SU-DHL-6 (cell line): Measurements from ENCODE around the gene ETF1.

ENCODE experiments used
- H2AFZ ChIP-seq: fragments of 200-600 bp; sonication (generic); 2 replicates; pipeline ENCODE4 v1.6.1; 2014; ENCODE audit warnings: low read depth, mild to moderate bottlenecking, moderate library complexity, mixed read lengths, antibody characterized with exemption, low read length; ENCODE audit not compliant: severe bottlenecking
- H3F3A ChIP-seq: fragments of 200-600 bp; shearing (Covaris generic); 2 replicates; pipeline ENCODE4 v1.6.0; 2016; ENCODE audit warnings: antibody characterized with exemption, mild to moderate bottlenecking; ENCODE audit not compliant: insufficient read depth
- H3K27ac ChIP-seq: fragments of 200-600 bp; sonication (generic); 2 replicates; pipeline ENCODE4 v1.5.1; 2016; ENCODE audit warnings: low read depth, mild to moderate bottlenecking, low read length, moderate library complexity, mixed read lengths
- H3K27me3 ChIP-seq: fragments of 200-600 bp; sonication (generic), shearing (Covaris generic); 2 replicates; pipeline ENCODE4 v1.6.0; 2014; ENCODE audit warnings: mild to moderate bottlenecking, low read length
- H3K36me3 ChIP-seq: fragments of 200-600 bp; sonication (generic); 2 replicates; pipeline ENCODE4 v1.6.1; 2014; ENCODE audit warnings: mild to moderate bottlenecking, low read length, mixed read lengths
- H3K4me2 ChIP-seq: fragments of 300-600, 200-600 bp; shearing (Covaris generic), sonication (generic); 2 replicates; pipeline ENCODE4 v1.6.0; 2014; ENCODE audit warnings: low read length, low read depth, mild to moderate bottlenecking; ENCODE audit not compliant: poor library complexity, severe bottlenecking
- H3K4me3 ChIP-seq: fragments of 200-600 bp; sonication (generic); 2 replicates; pipeline ENCODE4 v1.5.1; 2014; ENCODE audit warnings: antibody characterized with exemption, low read length, mild to moderate bottlenecking, mixed read lengths; ENCODE audit not compliant: insufficient read depth, poor library complexity, severe bottlenecking
- H3K79me2 ChIP-seq: fragments of 200-600 bp; sonication (generic); 2 replicates; pipeline ENCODE4 v1.6.1; 2014; ENCODE audit warnings: mild to moderate bottlenecking, low read length, moderate library complexity; ENCODE audit not compliant: insufficient read depth
- H3K9ac ChIP-seq: fragments of 200-600 bp; sonication (generic); 2 replicates; pipeline ENCODE4 v1.7.0; 2014; ENCODE audit warnings: mild to moderate bottlenecking, low read length
- H3K9me2 ChIP-seq: fragments of 200-600 bp; sonication (generic); replicated peaks from 2 replicates; pipeline ENCODE4 v1.6.1; 2014; ENCODE audit warnings: low read length; ENCODE audit not compliant: insufficient read depth
- H3K9me3 ChIP-seq: fragments of 200-600 bp; sonication (generic); 2 replicates; pipeline ENCODE4 v1.6.1; 2014; ENCODE audit warnings: low read length, mixed read lengths; ENCODE audit not compliant: insufficient read depth
- H4K20me1 ChIP-seq: fragments of 200-600 bp; sonication (generic); 2 replicates; pipeline ENCODE4 v1.6.1; 2014; ENCODE audit warnings: low read depth, mild to moderate bottlenecking, antibody characterized with exemption, low read length, moderate library complexity, mixed read lengths
- CTCF ChIP-seq: fragments of 200-600 bp; sonication (generic); IDR thresholded peaks from one replicate; pipeline ENCODE4 v1.5.1; 2017; ENCODE audit warnings: antibody characterized with exemption, mild to moderate bottlenecking, low read length, moderate library complexity; ENCODE audit not compliant: insufficient read depth, poor library complexity, severe bottlenecking
- EZH2phosphoT487 ChIP-seq: fragments of 200-600 bp; sonication (generic), shearing (Covaris generic); conservative IDR thresholded peaks from 2 replicates; pipeline ENCODE4 v1.6.1; 2018; ENCODE audit warnings: mild to moderate bottlenecking, antibody characterized with exemption, low read length, moderate library complexity, mixed read lengths

The ETF1 gene

GRCh38 chr5:138464388-138465260 is 78.4 kb downstream of the ETF1 start:
- peak overlapping the region; percentile 81 for H2AFZ ChIP-seq
- peak overlapping the region; percentile 80 for H3K27ac ChIP-seq
- H3K9ac ChIP-seq, result peak overlapping the region; percentile 94
- peak overlapping the region; percentile 92 for H3K4me2 ChIP-seq
- H3K4me3 ChIP-seq, result peak overlapping the region; percentile 75
- H3K27me3 ChIP-seq, result no peaks in the 10 kb centered on the region
- H3K79me2 ChIP-seq, result no peaks in the 10 kb centered on the region
- peaks cover 13% of the 10 kb centered on the region for H3F3A ChIP-seq
- H3K9me2 ChIP-seq, result no peaks in the 10 kb centered on the region
- H4K20me1 ChIP-seq, result peaks cover 6% of the 10 kb centered on the region; the same call in 1 of the 2 replicates
- no peaks in the 10 kb centered on the region; the same call in 1 of the 2 replicates for H3K36me3 ChIP-seq
- no peaks in the 10 kb centered on the region for H3K9me3 ChIP-seq
- no peak for TF ChIP-seq EZH2phosphoT487
- TF ChIP-seq CTCF, result peak; percentile 12

- H4K20me1 ChIP-seq, result peaks cover 6% of the 10 kb centered on the region; the same call in 1 of the 2 replicates
- peak overlapping the region; percentile 81 for H2AFZ ChIP-seq
- H3K9me3 ChIP-seq, result no peaks in the 10 kb centered on the region
- H3K4me2 ChIP-seq, result peak overlapping the region; percentile 92
- H3K27me3 ChIP-seq, result no peaks in the 10 kb centered on the region
- H3K79me2 ChIP-seq, result no peaks in the 10 kb centered on the region
- peaks cover 7% of the 10 kb centered on the region for H3F3A ChIP-seq
- H3K9me2 ChIP-seq, result no peaks in the 10 kb centered on the region
- no peak for TF ChIP-seq EZH2phosphoT487
- TF ChIP-seq CTCF, result peak; percentile 77
- H3K27ac ChIP-seq, result peak overlapping the region; percentile 80
- peak overlapping the region; percentile 75 for H3K4me3 ChIP-seq
- H3K36me3 ChIP-seq, result no peaks in the 10 kb centered on the region; the same call in 1 of the 2 replicates
- H3K9ac ChIP-seq, result peak overlapping the region; percentile 94
These were observed 79.0 kb downstream of the ETF1 start for GRCh38 chr5:138464008-138464387.

GRCh38 chr5:138463419-138464007 is 79.5 kb downstream of the ETF1 start:
- peaks cover 3% of the 10 kb centered on the region; the same call in 1 of the 2 replicates for H3F3A ChIP-seq

More at GRCh38 chr5:138463419-138464007, 79.5 kb downstream of the ETF1 start:
- no peaks in the 10 kb centered on the region for H3K9me2 ChIP-seq
- peak overlapping the region; percentile 94 for H3K9ac ChIP-seq
- peak overlapping the region; percentile 56 for H3K27ac ChIP-seq
- H4K20me1 ChIP-seq, result peaks cover 6% of the 10 kb centered on the region; the same call in 1 of the 2 replicates
- H3K4me3 ChIP-seq, result peak overlapping the region; percentile 75
- no peak for TF ChIP-seq CTCF
- TF ChIP-seq EZH2phosphoT487, result no peak
- H3K9me3 ChIP-seq, result no peaks in the 10 kb centered on the region
- peak overlapping the region; percentile 81 for H2AFZ ChIP-seq
- H3K79me2 ChIP-seq, result no peaks in the 10 kb centered on the region
- H3K4me2 ChIP-seq, result peak overlapping the region; percentile 92
- no peaks in the 10 kb centered on the region for H3K27me3 ChIP-seq
- H3K36me3 ChIP-seq, result no peaks in the 10 kb centered on the region; the same call in 1 of the 2 replicates
